CD4-positive, alpha-beta T cell treated with Interleukin-4 for 1 hour (primary cell): ENCODE data around the gene SEMA6A.

Source experiments
- DNase-seq, 2 donors: peaks; one replicate each; pipeline ENCODE4 v3.0.0-alpha.2; 2020 to 2022

The SEMA6A gene

GRCh38 chr5:116488356-116489041 lies 86.1 kb downstream of the SEMA6A start:
- DNase-seq: no peak

GRCh38 chr5:116487045-116487444 lies 87.6 kb downstream of the SEMA6A start:
- DNase-seq: no peak

GRCh38 chr5:116486588-116486987 lies 88.0 kb downstream of the SEMA6A start:
- DNase-seq: no peak

GRCh38 chr5:116484645-116485044 lies 90.0 kb downstream of the SEMA6A start:
- DNase-seq: no peak

GRCh38 chr5:116482394-116482793 lies 92.2 kb downstream of the SEMA6A start:
- DNase-seq: no peak

- DNase-seq: no peak
These were observed 93.6 kb downstream of the SEMA6A start for GRCh38 chr5:116480894-116481510.

GRCh38 chr5:116479776-116480675 lies 94.6 kb downstream of the SEMA6A start:
- no peak for DNase-seq

- no peak for DNase-seq
These were observed 96.1 kb downstream of the SEMA6A start for GRCh38 chr5:116478491-116478890.

- DNase-seq: no peak
These were observed 97.6 kb downstream of the SEMA6A start for GRCh38 chr5:116476897-116477537.

- no peak for DNase-seq
These were observed 99.3 kb downstream of the SEMA6A start for GRCh38 chr5:116475338-116475737.

- DNase-seq: no peak
These were observed 100.9 kb downstream of the SEMA6A start for GRCh38 chr5:116473706-116474105.

GRCh38 chr5:116472274-116472673 lies 102.3 kb downstream of the SEMA6A start:
- DNase-seq: no peak

GRCh38 chr5:116469631-116470030 lies 105.0 kb downstream of the SEMA6A start:
- no peak for DNase-seq

- no peak for DNase-seq
These were observed 106.0 kb downstream of the SEMA6A start for GRCh38 chr5:116468583-116468982.

- no peak for DNase-seq
These were observed 107.2 kb downstream of the SEMA6A start for GRCh38 chr5:116467465-116467843.

- no peak for DNase-seq
These were observed 107.7 kb downstream of the SEMA6A start for GRCh38 chr5:116466727-116467464.

- DNase-seq: no peak
These were observed 109.2 kb downstream of the SEMA6A start for GRCh38 chr5:116465411-116465810.

- no peak for DNase-seq
These were observed 110.4 kb downstream of the SEMA6A start for GRCh38 chr5:116464144-116464708.

GRCh38 chr5:116462500-116462899 lies 112.1 kb downstream of the SEMA6A start:
- DNase-seq: no peak

GRCh38 chr5:116459301-116459700 lies 115.3 kb downstream of the SEMA6A start:
- no peak for DNase-seq

GRCh38 chr5:116457062-116457461 lies 117.6 kb downstream of the SEMA6A start:
- no peak for DNase-seq

GRCh38 chr5:116456036-116456435 lies 118.6 kb downstream of the SEMA6A start:
- no peak for DNase-seq
